HG03457 (cell line): ENCODE data around the gene SEMA4F.
A peak's percentile ranks its signal among the peaks of the same experiment; 100 is the strongest.

Source experiments
- ATAC-seq: cut with Tn5 transposase; IDR thresholded peaks from one replicate; pipeline ENCODE4 v1.9.1; 2021; ENCODE audit warnings: moderate number of reproducible peaks; ENCODE audit not compliant: unreplicated experiment

The SEMA4F gene

GRCh38 chr2:74703373-74703772 lies 49.3 kb downstream of the SEMA4F start:
- no peak for ATAC-seq

DNA sequence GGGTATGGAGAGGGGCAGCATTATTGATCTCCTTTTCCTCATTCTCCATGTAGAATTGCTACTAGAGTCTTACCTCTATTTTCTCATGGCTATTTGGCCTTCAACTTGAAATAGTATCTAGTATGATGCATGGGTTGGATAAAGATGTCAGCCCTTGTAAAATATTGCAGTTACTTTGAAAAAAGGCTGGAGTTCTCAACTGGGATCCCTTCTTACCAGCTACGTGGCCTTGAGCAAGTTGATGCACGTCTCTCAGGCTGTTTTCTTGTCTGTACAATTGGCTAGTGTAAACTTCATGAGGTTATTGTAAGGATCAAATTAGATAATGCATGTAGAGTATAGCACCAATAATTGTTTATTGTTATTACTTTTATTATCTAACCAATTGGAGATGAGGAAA lies 50.2 kb downstream of the SEMA4F start:
- no peak for ATAC-seq

- no peak for ATAC-seq
Observed at GRCh38 chr2:74706741-74707140, 52.7 kb downstream of the SEMA4F start.

GRCh38 chr2:74707837-74708236 lies 53.8 kb downstream of the SEMA4F start:
- no peak for ATAC-seq

- ATAC-seq = no peak
Observed at GRCh38 chr2:74708296-74708695, 54.2 kb downstream of the SEMA4F start.

- ATAC-seq = no peak
Observed at GRCh38 chr2:74708883-74709282, 54.8 kb downstream of the SEMA4F start.

DNA sequence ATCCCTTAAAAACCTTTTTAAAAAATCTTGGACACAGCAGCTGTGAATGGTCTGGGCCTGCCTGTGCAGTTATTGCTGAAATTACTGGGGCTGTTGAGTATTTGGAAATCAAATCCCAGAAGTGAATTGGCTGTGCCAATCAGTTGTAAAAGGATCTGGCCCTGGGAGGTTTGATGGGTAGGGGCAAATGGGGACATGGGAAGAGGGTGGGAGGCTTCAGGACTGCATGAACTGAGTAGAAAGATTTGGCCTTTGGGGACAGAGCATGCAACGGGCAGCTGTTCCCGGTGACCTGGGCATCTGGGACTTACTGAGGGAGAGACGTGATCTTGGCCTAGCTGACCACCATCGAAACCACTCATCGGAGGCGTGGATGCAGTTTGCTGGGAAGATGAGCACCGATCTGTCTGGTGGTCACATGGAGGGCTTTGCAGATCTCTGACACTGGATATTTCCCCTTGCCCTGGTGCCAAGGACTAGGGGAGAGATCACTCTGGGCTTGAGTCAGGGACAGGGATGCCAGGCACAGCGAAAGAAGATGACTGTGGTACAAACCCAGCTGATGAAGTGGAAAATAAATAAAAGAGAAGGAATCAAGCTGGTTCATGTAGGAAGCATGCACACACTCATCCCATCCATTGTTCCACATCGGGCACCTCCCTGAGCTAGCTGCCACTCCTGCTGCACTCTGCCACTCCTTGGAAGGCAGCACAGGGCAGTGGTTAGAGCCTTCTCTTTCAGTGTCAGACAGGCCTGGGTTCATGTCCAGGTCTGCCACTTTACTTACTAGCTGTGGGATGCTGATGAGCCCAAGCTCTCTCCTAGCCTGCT lies 58.4 kb downstream of the SEMA4F start:
- no peak for ATAC-seq

- ATAC-seq = no peak
Observed at GRCh38 chr2:74714691-74715080, 60.6 kb downstream of the SEMA4F start.

- ATAC-seq = peak; percentile 83
Observed at GRCh38 chr2:74715081-74715791, 61.2 kb downstream of the SEMA4F start.

GRCh38 chr2:74715880-74716279 lies 61.8 kb downstream of the SEMA4F start:
- ATAC-seq = no peak

- ATAC-seq = no peak
Observed at GRCh38 chr2:74719066-74719465, 65.0 kb downstream of the SEMA4F start.

- no peak for ATAC-seq
Observed at GRCh38 chr2:74721316-74721715, 67.3 kb downstream of the SEMA4F start.

- ATAC-seq = no peak
Observed at GRCh38 chr2:74724496-74724895, 70.4 kb downstream of the SEMA4F start.

GRCh38 chr2:74725287-74725686 lies 71.2 kb downstream of the SEMA4F start:
- no peak for ATAC-seq

DNA sequence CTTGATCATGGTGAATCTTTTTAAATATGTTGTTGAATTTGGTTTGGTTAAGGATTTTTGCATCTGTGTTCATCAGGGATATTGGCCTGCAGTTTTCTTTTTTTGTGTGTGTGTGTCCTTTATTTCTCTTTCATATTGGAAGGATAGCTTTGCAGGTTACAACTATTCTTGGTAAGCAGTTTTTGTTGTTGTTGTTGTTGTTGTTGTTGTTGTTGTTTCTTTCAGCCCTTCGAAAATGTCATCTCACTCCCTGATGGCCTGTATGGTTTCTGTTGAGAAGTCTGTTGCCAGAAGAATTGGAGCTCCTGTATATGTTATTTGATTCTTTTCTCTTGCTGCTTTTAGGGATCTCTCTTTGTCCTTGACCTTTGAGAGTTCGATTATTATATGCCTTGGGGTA lies 74.8 kb downstream of the SEMA4F start:
- ATAC-seq = no peak

DNA sequence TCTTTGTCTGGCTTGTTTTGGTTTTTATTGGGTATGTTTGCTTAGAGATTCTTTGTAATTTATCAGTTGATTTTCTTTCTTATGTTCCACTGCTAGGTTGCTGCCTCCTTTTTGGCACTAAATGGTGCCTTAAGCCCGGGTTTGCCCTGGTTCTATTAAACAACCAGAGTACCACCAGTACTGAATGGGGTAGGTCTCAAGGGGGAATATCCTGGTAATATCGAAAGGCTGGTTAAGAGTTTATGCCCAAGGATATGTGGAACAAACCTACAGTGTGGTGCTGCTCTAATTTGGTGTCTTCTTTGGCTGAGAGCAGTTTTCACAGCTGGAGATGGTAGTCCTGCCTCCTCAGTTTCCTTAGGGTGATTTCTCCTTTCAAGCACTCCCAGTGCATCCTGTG lies 76.5 kb downstream of the SEMA4F start:
- no peak for ATAC-seq
